SK-N-SH treated with all-trans-retinoic acid at 6 μM for 48 hours (cell line): ENCODE measurements around the gene DNAAF5.

Experiments used
- ARNTL ChIP-seq: fragments of 450-650 bp; formaldehyde crosslinking; IDR thresholded peaks from 2 replicates; pipeline ENCODE4 v1.5.0; 2020; ENCODE audit warnings: low read depth, mild to moderate bottlenecking, moderate library complexity, borderline replicate concordance
- BACH2 ChIP-seq: fragments of 250-450 bp; sonication (Bioruptor Pico); IDR thresholded peaks from 2 replicates; pipeline ENCODE4 v1.9.0; 2021; ENCODE audit warnings: mild to moderate bottlenecking, borderline replicate concordance
- CSDC2 ChIP-seq: fragments of 250-450 bp; sonication (Bioruptor Pico); IDR thresholded peaks from 2 replicates; pipeline ENCODE4 v1.5.0; 2020; ENCODE audit warnings: mild to moderate bottlenecking, moderate library complexity
- ESRRG ChIP-seq: fragments of 250-450 bp; sonication (Bioruptor Pico); IDR thresholded peaks from 2 replicates; pipeline ENCODE4 v1.6.1; 2021; ENCODE audit warnings: mild to moderate bottlenecking
- GLIS3 ChIP-seq: fragments of 250-450 bp; sonication (Bioruptor Pico); IDR thresholded peaks from 2 replicates; pipeline ENCODE4 v1.5.0; 2020; ENCODE audit warnings: mild to moderate bottlenecking, moderate library complexity
- ISL1 ChIP-seq: fragments of 250-450 bp; sonication (Bioruptor Pico); IDR thresholded peaks from 2 replicates; pipeline ENCODE4 v2.1.2; 2022; ENCODE audit warnings: mild to moderate bottlenecking, moderate library complexity
- ZFP3 ChIP-seq: fragments of 250-450 bp; sonication (Bioruptor Pico); IDR thresholded peaks from 2 replicates; pipeline ENCODE4 v1.5.0; 2020; ENCODE audit warnings: mild to moderate bottlenecking, moderate library complexity
- ZNF8 ChIP-seq: fragments of 450-650 bp; formaldehyde crosslinking; IDR thresholded peaks from 2 replicates; pipeline ENCODE4 v1.5.0; 2020; ENCODE audit warnings: mild to moderate bottlenecking, moderate library complexity
- TF ChIP-seq, protein P1 (sequence below): fragments of 250-450 bp; sonication (Bioruptor Pico); IDR thresholded peaks from 2 replicates; pipeline ENCODE4 v1.8.0; 2020; ENCODE audit warnings: mild to moderate bottlenecking, moderate library complexity, borderline replicate concordance

DNA sequence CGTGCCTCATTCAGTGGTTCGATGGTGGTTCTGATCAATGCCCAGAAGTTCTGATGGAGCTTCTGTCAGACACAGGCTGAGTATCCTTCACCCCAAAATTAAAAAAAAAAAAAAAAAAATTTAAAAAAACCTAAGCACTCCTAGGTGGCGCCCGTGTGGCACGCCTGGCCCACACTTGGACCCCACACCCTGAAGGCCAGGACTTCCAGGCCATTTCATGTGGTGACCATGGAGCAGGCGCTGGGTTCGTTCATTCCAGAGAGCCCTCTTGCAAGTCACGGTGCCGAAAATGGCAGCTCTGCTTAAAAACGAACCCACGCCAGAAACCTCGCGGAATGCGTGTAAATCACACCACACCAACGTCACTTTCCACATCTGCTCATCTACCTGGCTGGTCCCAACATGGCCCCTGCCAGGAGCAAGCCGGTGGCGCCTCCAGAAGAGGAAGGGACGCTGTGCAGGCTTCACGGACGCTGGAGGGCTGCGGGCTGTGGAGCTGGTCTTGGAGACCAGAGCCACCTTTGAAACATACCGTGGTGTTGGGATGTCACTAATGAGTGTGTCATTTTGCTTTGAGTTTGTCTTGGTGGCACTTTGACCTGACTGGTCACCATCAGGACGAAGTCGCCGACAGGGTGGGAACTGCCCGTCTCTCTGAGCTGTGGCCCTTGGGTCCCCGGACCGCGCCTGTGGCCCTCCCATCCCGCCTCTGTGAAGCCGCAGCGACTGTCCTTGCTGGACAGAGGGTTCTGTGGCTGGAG lies 46.5 kb downstream of the DNAAF5 start:
- TF ChIP-seq ARNTL (no peak), BACH2 (CRISPR knock-in tag) (no peak), ZFP3 (CRISPR knock-in tag) (no peak), CSDC2 (CRISPR knock-in tag) (no peak), ISL1 (no peak), GLIS3 (CRISPR knock-in tag) (no peak), ZNF8 (CRISPR knock-in tag) (no peak), ESRRG (CRISPR knock-in tag) (no peak)
- TF ChIP-seq, protein P1, sequence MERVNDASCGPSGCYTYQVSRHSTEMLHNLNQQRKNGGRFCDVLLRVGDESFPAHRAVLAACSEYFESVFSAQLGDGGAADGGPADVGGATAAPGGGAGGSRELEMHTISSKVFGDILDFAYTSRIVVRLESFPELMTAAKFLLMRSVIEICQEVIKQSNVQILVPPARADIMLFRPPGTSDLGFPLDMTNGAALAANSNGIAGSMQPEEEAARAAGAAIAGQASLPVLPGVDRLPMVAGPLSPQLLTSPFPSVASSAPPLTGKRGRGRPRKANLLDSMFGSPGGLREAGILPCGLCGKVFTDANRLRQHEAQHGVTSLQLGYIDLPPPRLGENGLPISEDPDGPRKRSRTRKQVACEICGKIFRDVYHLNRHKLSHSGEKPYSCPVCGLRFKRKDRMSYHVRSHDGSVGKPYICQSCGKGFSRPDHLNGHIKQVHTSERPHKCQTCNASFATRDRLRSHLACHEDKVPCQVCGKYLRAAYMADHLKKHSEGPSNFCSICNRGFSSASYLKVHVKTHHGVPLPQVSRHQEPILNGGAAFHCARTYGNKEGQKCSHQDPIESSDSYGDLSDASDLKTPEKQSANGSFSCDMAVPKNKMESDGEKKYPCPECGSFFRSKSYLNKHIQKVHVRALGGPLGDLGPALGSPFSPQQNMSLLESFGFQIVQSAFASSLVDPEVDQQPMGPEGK (CRISPR knock-in tag), result no peak
